ENCODE data around the gene ACOT11. TPM values are rescaled to one million over a fixed set of nuclear protein-coding genes. Genes with fewer than 3 reads are reported as not detected.

ACOT11 gene
- total and polyA plus RNA-seq, 2 experiments from 2014 or later = 23.8 to 33.4 TPM

DNA sequence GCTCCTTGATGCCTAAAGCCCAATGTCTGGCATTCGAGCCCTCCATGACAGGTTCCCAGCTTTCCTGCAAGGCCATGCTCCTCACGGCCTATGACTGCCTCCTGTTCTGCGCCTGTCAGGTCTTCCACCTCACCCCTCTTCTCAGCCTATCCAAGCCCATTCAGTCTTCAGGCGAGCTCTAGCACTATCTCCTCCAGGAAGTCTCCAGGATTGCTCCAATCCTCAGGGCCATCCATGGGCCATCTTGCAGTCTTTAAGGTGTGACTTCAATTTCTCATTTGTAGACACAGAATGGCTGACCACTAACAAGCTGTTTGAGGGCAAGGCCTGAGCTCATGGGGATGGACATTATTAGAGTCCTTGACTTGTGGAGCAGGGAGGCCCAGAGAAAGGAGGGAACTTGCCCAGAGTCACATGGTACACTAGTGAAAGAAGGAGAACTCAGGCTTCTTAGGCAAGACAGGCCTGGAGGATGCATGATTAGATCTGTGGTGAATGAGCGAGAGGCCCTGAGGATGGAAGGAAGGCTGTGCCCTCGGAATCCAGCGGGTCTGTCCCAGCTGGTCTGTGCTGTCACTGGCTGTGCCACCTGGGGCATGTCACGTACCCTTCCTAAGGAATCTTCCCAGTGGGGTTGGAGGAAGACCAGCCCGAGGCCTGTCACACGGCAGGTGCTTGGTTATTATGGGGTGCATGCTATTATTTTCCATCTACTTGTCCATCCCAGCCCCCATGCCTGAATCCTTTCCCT lies 1.2 kb upstream of the ACOT11 start:
- H3K4me3 ChIP-seq = no peak overlapping the region
- H3K27me3 ChIP-seq = no peaks in the 10 kb centered on the region
- H3K36me3 ChIP-seq = no peaks in the 10 kb centered on the region
- H3K27ac ChIP-seq = peak overlapping the region; percentile 95
- H3K9me3 ChIP-seq (ENCODE audit: low read depth) = no peaks in the 10 kb centered on the region
- peaks cover 34% of the 10 kb centered on the region for H3K4me1 ChIP-seq (ENCODE audit: low read depth)
- no peak for DNase-seq (ENCODE audit: low read depth in 1 of 2, low spot score in 1 of 2)
- TF ChIP-seq, protein P1, sequence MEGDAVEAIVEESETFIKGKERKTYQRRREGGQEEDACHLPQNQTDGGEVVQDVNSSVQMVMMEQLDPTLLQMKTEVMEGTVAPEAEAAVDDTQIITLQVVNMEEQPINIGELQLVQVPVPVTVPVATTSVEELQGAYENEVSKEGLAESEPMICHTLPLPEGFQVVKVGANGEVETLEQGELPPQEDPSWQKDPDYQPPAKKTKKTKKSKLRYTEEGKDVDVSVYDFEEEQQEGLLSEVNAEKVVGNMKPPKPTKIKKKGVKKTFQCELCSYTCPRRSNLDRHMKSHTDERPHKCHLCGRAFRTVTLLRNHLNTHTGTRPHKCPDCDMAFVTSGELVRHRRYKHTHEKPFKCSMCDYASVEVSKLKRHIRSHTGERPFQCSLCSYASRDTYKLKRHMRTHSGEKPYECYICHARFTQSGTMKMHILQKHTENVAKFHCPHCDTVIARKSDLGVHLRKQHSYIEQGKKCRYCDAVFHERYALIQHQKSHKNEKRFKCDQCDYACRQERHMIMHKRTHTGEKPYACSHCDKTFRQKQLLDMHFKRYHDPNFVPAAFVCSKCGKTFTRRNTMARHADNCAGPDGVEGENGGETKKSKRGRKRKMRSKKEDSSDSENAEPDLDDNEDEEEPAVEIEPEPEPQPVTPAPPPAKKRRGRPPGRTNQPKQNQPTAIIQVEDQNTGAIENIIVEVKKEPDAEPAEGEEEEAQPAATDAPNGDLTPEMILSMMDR (IDR thresholded peaks at IDR 0.05; ENCODE audit: low read depth, low read length) = no peak

DNA sequence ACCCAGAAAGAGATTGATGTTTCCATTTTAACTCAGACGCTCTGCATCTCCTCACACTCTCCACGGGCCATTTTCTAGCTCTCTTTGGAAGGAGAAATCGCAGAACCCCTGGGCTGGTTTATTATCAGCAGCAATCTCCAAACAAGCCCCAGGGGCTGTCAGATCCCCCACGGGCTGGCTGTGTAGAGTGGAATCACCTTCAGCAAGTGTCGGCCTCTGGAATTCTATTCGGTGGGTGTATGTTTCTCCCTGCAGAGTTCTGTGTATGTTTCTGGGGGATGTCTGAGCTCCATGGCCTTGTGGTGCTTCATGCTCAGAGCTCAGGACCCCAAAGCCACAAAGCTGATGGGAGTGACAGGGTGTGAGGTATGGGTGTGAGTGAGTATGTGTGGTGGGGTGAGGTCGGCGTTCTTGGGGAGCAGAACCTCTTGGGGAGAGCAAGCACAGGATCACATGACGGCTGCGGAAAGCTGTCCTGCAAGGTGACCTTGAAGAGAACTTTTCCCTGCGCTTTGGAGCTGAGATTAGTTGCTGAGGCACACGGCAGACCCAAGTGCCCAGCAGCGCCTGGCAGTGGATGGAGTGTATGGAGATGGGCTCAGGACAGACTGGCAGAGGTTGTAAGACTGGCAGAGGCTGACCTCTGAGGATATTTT lies 489 bp downstream of the ACOT11 start:
- Histone ChIP-seq H3K4me3 (peak overlapping the region; percentile 22), H3K9me3 (ENCODE audit: low read depth) (no peaks in the 10 kb centered on the region), H3K36me3 (no peaks in the 10 kb centered on the region), H3K4me1 (ENCODE audit: low read depth) (peaks cover 34% of the 10 kb centered on the region), H3K27ac (peak overlapping the region; percentile 95), H3K27me3 (no peaks in the 10 kb centered on the region)
- TF ChIP-seq, protein P1 (IDR thresholded peaks at IDR 0.05; ENCODE audit: low read depth, low read length) = no peak
- peak in 1 of 2 donors; percentile 58 for DNase-seq (ENCODE audit: low read depth in 1 of 2, low spot score in 1 of 2)

DNA sequence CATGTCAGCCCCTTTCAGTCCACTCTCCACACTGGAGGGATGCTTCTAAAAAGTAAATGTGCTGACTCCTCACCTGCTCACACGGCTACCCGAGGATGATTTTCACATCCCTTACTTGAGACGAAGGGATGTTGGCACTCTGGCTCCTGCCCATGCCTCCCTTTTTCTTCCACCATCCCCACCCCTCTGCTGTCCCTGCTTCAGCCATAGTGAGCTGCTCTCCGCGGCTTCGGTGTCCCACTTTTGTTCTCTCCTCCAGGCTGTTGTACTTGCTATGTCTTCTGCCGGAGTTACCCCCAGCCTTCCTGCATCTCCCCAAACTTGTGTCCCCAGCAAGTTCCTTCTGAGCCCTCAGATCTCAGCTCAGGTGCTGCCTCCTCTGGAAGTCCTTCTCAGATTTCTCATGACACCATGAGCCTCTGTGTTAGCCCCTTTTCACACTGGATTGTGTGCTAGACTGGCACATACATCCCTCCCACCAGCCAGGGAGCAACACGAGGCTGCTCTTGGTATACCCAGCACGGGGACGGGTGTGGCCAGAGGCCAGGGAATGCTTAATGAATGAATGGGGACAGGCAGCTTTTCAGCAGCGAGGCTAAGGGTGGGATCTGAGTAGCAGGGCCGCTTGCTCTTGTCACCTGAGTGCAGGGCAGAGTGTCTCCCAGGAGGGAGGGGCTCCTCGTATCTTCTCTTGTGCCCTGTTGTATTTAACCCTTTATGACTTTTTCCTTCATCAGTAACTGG lies 1.3 kb downstream of the ACOT11 start:
- H3K9me3 ChIP-seq (ENCODE audit: low read depth) = no peaks in the 10 kb centered on the region
- peak overlapping the region; percentile 95 for H3K27ac ChIP-seq
- H3K4me1 ChIP-seq (ENCODE audit: low read depth) = peaks cover 34% of the 10 kb centered on the region
- peak overlapping the region; percentile 22 for H3K4me3 ChIP-seq
- no peaks in the 10 kb centered on the region for H3K36me3 ChIP-seq
- DNase-seq (ENCODE audit: low read depth in 1 of 2, low spot score in 1 of 2) = no peak
- TF ChIP-seq, protein P1 (IDR thresholded peaks at IDR 0.05; ENCODE audit: low read depth, low read length) = no peak
- no peaks in the 10 kb centered on the region for H3K27me3 ChIP-seq

DNA sequence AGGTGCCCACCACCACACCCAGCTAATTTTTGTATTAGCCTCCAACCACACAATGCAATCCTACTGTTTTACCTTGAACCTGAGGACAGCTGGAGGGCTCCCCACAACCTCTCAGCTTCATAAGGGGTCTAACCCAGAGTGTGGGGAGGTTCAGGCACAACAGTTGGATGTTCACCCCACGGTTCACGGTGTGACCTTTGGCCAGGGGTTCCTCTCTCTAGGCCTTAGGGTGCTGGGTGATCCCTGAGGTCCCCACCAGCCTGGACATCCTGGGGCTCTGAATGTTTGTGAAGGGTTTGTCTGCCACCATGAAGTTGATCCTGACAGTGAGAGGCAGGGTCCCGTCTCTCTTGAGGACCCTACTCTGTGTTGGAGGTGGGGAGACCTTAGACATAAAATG lies 3.9 kb downstream of the ACOT11 start:
- H3K4me3 ChIP-seq = no peak overlapping the region
- TF ChIP-seq, protein P1 (IDR thresholded peaks at IDR 0.05; ENCODE audit: low read depth, low read length) = no peak
- H3K36me3 ChIP-seq = no peaks in the 10 kb centered on the region
- H3K27ac ChIP-seq = no peak overlapping the region
- no peaks in the 10 kb centered on the region for H3K27me3 ChIP-seq
- H3K9me3 ChIP-seq (ENCODE audit: low read depth) = no peaks in the 10 kb centered on the region
- peaks cover 29% of the 10 kb centered on the region for H3K4me1 ChIP-seq (ENCODE audit: low read depth)
- no peak for DNase-seq (ENCODE audit: low read depth in 1 of 2, low spot score in 1 of 2)

DNA sequence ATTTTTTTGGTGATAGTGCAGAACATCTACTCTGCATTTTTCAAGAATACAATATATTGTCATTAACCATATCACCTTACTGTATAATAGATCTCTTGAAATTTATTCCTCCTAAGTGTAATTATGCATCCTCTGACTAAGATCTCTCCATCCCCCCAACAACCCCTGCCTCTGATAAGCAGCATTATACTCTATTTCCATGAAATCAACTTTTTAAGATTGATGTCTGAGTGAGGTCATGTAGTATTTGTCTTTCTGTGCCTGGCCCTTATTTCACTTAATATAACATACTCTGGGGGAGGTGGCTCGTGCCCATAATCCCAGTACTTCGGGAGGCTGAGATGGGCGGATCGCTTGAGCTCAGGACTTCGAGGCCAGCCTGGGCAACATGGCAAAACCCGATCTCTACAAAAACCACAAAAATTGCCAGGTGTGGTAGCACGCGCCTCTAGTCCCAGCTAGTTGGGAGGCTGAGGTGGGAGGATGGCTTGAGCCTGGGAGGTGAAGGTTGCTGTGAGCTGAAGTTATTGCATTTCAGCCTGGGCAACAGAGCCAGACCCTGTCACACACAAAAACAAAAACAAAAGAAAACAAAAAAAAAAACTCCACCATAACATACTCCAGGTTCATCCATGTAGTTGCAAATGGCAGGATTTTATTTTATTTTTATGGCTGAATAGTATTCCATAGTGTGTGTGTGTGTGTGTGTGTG lies 5.7 kb downstream of the ACOT11 start:
- Histone ChIP-seq H3K9me3 (ENCODE audit: low read depth) (no peaks in the 10 kb centered on the region), H3K4me1 (ENCODE audit: low read depth) (peaks cover 19% of the 10 kb centered on the region), H3K27me3 (no peaks in the 10 kb centered on the region), H3K27ac (no peak overlapping the region), H3K36me3 (no peaks in the 10 kb centered on the region), H3K4me3 (no peak overlapping the region)
- TF ChIP-seq, protein P1 (IDR thresholded peaks at IDR 0.05; ENCODE audit: low read depth, low read length) = no peak
- DNase-seq (ENCODE audit: low read depth in 1 of 2, low spot score in 1 of 2) = no peak
